ENCODE results near the gene ONECUT3.

ONECUT3 gene

GRCh38 chr19:1805401-1806183 lies 52.3 kb downstream of the ONECUT3 start:
- DNase-seq (ENCODE audit: low read depth in 1 of 2, low spot score in 1 of 2): no peak
- TF ChIP-seq POLR2AphosphoS5 (IDR thresholded peaks at IDR 0.05; ENCODE audit: low read depth): no peak
- no peak for TF ChIP-seq SPI1 (IDR thresholded peaks at IDR 0.05; ENCODE audit: borderline replicate concordance, low read depth)
- TF ChIP-seq, protein P1, sequence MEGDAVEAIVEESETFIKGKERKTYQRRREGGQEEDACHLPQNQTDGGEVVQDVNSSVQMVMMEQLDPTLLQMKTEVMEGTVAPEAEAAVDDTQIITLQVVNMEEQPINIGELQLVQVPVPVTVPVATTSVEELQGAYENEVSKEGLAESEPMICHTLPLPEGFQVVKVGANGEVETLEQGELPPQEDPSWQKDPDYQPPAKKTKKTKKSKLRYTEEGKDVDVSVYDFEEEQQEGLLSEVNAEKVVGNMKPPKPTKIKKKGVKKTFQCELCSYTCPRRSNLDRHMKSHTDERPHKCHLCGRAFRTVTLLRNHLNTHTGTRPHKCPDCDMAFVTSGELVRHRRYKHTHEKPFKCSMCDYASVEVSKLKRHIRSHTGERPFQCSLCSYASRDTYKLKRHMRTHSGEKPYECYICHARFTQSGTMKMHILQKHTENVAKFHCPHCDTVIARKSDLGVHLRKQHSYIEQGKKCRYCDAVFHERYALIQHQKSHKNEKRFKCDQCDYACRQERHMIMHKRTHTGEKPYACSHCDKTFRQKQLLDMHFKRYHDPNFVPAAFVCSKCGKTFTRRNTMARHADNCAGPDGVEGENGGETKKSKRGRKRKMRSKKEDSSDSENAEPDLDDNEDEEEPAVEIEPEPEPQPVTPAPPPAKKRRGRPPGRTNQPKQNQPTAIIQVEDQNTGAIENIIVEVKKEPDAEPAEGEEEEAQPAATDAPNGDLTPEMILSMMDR (IDR thresholded peaks at IDR 0.05; ENCODE audit: insufficient read depth, low read length): no peak
- no peak for TF ChIP-seq REST (IDR thresholded peaks at IDR 0.05; ENCODE audit: insufficient replicate concordance, low read depth)
- TF ChIP-seq GABPA (IDR thresholded peaks at IDR 0.05; ENCODE audit: low read depth): no peak
- Histone ChIP-seq H3K4me3 (replicated peaks; ENCODE audit: insufficient read depth, low read length) (no peak overlapping the region), H3K27me3 (ENCODE audit: insufficient read depth, poor library complexity, severe bottlenecking) (no peaks in the 10 kb centered on the region), H3K27ac (replicated peaks) (no peak overlapping the region)

- no peak for DNase-seq (ENCODE audit: low read depth in 1 of 2, low spot score in 1 of 2)
- no peak for TF ChIP-seq GABPA (IDR thresholded peaks at IDR 0.05; ENCODE audit: low read depth)
- TF ChIP-seq, protein P1 (IDR thresholded peaks at IDR 0.05; ENCODE audit: insufficient read depth, low read length): no peak
- TF ChIP-seq REST (IDR thresholded peaks at IDR 0.05; ENCODE audit: insufficient replicate concordance, low read depth): no peak
- no peak for TF ChIP-seq SPI1 (IDR thresholded peaks at IDR 0.05; ENCODE audit: borderline replicate concordance, low read depth)
- no peak for TF ChIP-seq POLR2AphosphoS5 (IDR thresholded peaks at IDR 0.05; ENCODE audit: low read depth)
- H3K27ac ChIP-seq (replicated peaks): no peak overlapping the region
- no peak overlapping the region for H3K4me3 ChIP-seq (replicated peaks; ENCODE audit: insufficient read depth, low read length)
- H3K27me3 ChIP-seq (ENCODE audit: insufficient read depth, poor library complexity, severe bottlenecking): no peaks in the 10 kb centered on the region
These were observed 53.1 kb downstream of the ONECUT3 start for GRCh38 chr19:1806184-1807029.

DNA sequence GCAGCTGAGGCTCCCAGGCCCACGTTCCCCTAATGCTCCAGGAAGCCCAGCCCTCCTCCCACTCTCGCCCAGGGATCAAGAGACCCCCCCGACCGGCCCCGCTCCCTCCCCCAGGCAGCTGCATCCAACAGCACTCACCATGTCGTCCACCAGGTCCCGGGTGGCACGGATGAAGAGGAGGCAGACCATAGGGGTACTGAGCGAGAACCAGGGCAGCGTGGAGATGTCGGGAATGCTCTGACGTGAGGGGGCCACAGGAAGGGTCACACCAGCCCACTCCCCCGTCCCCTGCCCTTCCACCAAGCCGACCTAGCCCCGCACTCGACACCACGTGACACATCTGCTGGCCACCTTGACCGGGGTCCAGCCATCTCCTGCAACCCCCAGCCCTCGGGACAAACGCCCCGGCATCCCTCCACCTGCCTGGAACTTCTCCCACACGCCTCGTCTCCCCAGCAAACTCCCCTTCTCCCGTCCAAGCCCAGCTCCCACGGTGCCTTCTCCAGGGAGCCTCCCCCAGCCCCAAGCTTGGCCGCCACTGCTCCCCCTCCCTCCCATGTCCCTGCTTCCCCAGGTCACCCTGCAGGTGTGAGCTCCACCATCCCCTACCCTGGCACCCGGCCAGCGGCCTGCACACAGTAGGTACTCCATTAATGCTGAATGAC lies 53.9 kb downstream of the ONECUT3 start:
- Histone ChIP-seq H3K27ac (replicated peaks) (no peak overlapping the region), H3K27me3 (ENCODE audit: insufficient read depth, poor library complexity, severe bottlenecking) (no peaks in the 10 kb centered on the region), H3K4me3 (replicated peaks; ENCODE audit: insufficient read depth, low read length) (no peak overlapping the region)
- DNase-seq (ENCODE audit: low read depth in 1 of 2, low spot score in 1 of 2): no peak
- TF ChIP-seq, protein P1 (IDR thresholded peaks at IDR 0.05; ENCODE audit: insufficient read depth, low read length): no peak
- no peak for TF ChIP-seq REST (IDR thresholded peaks at IDR 0.05; ENCODE audit: insufficient replicate concordance, low read depth)
- no peak for TF ChIP-seq GABPA (IDR thresholded peaks at IDR 0.05; ENCODE audit: low read depth)
- no peak for TF ChIP-seq POLR2AphosphoS5 (IDR thresholded peaks at IDR 0.05; ENCODE audit: low read depth)
- TF ChIP-seq SPI1 (IDR thresholded peaks at IDR 0.05; ENCODE audit: borderline replicate concordance, low read depth): no peak
